ENCODE data around the gene PLEKHA1.
A peak's percentile ranks its signal among the peaks of the same experiment; 100 is the strongest.

Gene PLEKHA1

DNA sequence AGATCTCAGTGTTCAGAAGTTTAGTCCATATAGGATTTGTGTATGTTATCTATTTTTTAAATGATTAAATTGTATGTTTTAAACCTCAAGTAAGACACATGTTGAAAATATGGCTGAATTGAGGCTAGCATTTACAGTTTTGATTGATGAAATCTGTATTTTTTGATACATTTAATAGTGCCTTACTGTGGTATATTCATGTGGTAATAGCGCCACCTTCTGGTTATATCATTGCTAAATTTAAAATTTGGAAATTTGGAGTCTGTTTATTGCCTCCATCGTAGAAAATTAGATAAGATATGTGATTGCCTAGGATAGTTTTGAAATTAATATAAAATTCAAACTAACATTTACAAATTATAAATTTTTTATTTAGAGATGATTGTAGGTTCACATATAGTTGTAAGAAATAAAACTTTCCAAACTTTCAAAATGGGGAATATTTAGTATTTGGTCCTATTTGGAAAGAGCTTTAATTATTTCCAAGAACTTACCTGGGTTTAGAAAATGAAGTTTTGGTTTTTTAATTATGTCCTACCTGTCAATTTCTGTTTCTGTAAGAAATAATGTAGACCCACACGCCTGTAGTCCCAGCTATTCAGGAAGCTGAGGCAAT, 60.8 kb downstream of the PLEKHA1 start:
- no peak overlapping the region for H3K4me3 ChIP-seq (replicated peaks; ENCODE audit: insufficient read depth, low read length)
- TF ChIP-seq, protein P1, sequence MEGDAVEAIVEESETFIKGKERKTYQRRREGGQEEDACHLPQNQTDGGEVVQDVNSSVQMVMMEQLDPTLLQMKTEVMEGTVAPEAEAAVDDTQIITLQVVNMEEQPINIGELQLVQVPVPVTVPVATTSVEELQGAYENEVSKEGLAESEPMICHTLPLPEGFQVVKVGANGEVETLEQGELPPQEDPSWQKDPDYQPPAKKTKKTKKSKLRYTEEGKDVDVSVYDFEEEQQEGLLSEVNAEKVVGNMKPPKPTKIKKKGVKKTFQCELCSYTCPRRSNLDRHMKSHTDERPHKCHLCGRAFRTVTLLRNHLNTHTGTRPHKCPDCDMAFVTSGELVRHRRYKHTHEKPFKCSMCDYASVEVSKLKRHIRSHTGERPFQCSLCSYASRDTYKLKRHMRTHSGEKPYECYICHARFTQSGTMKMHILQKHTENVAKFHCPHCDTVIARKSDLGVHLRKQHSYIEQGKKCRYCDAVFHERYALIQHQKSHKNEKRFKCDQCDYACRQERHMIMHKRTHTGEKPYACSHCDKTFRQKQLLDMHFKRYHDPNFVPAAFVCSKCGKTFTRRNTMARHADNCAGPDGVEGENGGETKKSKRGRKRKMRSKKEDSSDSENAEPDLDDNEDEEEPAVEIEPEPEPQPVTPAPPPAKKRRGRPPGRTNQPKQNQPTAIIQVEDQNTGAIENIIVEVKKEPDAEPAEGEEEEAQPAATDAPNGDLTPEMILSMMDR (IDR thresholded peaks at IDR 0.05; ENCODE audit: insufficient read depth, low read length), result peak; percentile 17
- TF ChIP-seq, protein P2, sequence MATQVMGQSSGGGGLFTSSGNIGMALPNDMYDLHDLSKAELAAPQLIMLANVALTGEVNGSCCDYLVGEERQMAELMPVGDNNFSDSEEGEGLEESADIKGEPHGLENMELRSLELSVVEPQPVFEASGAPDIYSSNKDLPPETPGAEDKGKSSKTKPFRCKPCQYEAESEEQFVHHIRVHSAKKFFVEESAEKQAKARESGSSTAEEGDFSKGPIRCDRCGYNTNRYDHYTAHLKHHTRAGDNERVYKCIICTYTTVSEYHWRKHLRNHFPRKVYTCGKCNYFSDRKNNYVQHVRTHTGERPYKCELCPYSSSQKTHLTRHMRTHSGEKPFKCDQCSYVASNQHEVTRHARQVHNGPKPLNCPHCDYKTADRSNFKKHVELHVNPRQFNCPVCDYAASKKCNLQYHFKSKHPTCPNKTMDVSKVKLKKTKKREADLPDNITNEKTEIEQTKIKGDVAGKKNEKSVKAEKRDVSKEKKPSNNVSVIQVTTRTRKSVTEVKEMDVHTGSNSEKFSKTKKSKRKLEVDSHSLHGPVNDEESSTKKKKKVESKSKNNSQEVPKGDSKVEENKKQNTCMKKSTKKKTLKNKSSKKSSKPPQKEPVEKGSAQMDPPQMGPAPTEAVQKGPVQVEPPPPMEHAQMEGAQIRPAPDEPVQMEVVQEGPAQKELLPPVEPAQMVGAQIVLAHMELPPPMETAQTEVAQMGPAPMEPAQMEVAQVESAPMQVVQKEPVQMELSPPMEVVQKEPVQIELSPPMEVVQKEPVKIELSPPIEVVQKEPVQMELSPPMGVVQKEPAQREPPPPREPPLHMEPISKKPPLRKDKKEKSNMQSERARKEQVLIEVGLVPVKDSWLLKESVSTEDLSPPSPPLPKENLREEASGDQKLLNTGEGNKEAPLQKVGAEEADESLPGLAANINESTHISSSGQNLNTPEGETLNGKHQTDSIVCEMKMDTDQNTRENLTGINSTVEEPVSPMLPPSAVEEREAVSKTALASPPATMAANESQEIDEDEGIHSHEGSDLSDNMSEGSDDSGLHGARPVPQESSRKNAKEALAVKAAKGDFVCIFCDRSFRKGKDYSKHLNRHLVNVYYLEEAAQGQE (IDR thresholded peaks at IDR 0.05; ENCODE audit: insufficient replicate concordance, low read depth), result no peak

DNA sequence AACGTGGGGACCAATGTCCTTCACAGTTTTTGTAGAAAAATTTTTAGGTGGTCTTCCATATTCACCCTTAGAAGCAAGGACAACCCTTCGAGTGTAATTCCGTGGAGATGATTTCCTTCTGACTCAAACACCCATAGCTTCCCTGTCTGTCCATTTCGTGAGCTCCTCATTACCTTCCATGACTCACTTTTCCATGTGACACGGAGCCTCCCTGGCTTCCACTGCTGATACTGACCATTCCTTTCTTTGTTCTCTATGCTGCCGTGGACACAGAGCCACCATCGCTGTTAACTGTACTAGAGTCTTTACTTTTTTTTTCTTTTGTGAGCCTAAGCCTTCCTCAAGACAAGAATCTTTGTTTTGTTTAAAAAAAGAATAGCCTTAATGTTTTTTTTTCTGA, 67.5 kb downstream of the PLEKHA1 start:
- H3K27ac ChIP-seq (replicated peaks), result no peak overlapping the region
- TF ChIP-seq, protein P1 (IDR thresholded peaks at IDR 0.05; ENCODE audit: insufficient read depth, low read length), result no peak
- no peak for TF ChIP-seq SPI1 (IDR thresholded peaks at IDR 0.05; ENCODE audit: borderline replicate concordance, low read depth)
- TF ChIP-seq GABPA (IDR thresholded peaks at IDR 0.05; ENCODE audit: low read depth), result no peak
- H3K27me3 ChIP-seq (ENCODE audit: insufficient read depth, poor library complexity, severe bottlenecking), result no peaks in the 10 kb centered on the region
- no peak overlapping the region for H3K4me3 ChIP-seq (replicated peaks; ENCODE audit: insufficient read depth, low read length)
- no peak for DNase-seq (ENCODE audit: low read depth in 1 of 2, low spot score in 1 of 2)

More for the DNA sequence above, 60.8 kb downstream of the PLEKHA1 start:
- Histone ChIP-seq H3K27me3 (ENCODE audit: insufficient read depth, poor library complexity, severe bottlenecking) (no peaks in the 10 kb centered on the region), H3K27ac (replicated peaks) (no peak overlapping the region)
- DNase-seq (ENCODE audit: low read depth in 1 of 2, low spot score in 1 of 2), result peak in 1 of 2 experiments; percentile 4

DNA sequence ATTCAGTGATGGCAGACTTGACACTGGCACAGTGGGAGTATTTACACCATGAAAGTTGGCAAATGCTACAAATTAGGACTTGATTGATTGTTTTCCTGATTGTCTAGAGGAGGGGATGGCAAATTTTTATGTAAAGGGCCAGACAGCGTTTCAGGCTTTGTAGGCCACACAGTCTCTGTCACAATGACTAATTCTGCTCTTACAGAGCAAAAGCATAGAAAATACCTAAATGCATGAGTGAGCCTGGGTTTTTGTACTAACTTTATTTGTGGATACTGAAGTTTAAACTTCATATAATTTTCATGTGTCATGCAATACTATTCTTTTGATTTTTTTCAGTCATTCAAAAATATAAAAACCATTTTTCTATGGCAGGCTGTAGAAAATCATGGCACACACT, 71.0 kb downstream of the PLEKHA1 start:
- no peak overlapping the region for H3K4me3 ChIP-seq (replicated peaks; ENCODE audit: insufficient read depth, low read length)
- H3K27ac ChIP-seq (replicated peaks), result no peak overlapping the region
- no peaks in the 10 kb centered on the region for H3K27me3 ChIP-seq (ENCODE audit: insufficient read depth, poor library complexity, severe bottlenecking)
- no peak for DNase-seq (ENCODE audit: low read depth in 1 of 2, low spot score in 1 of 2)
- TF ChIP-seq, protein P1 (IDR thresholded peaks at IDR 0.05; ENCODE audit: insufficient read depth, low read length), result no peak
- TF ChIP-seq SPI1 (IDR thresholded peaks at IDR 0.05; ENCODE audit: borderline replicate concordance, low read depth) (no peak), POLR2AphosphoS5 (IDR thresholded peaks at IDR 0.05; ENCODE audit: low read depth) (no peak), GABPA (IDR thresholded peaks at IDR 0.05; ENCODE audit: low read depth) (no peak)
- TF ChIP-seq, protein P2 (IDR thresholded peaks at IDR 0.05; ENCODE audit: insufficient replicate concordance, low read depth), result no peak

DNA sequence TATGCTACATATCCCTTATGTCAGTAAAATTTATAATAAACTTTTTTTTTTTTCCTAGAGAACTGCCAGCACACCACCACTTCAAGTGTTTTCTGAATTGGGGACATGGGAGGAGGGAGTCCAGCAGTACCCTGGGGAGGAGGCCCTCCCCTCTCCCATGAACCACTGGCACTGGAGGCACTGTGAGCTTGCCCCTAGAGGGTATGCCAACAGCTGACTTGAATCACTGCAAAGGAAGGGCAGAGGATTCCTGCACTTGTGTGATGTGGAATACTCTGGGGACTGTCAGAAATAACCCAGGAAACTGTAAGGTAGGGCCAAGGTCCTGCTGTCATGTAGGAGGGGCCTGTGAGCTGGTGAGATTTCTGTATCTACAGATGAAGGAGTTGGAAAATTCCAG, 71.4 kb downstream of the PLEKHA1 start:
- H3K27ac ChIP-seq (replicated peaks), result no peak overlapping the region
- TF ChIP-seq POLR2AphosphoS5 (IDR thresholded peaks at IDR 0.05; ENCODE audit: low read depth), result no peak
- TF ChIP-seq, protein P1 (IDR thresholded peaks at IDR 0.05; ENCODE audit: insufficient read depth, low read length), result no peak
- TF ChIP-seq, protein P2 (IDR thresholded peaks at IDR 0.05; ENCODE audit: insufficient replicate concordance, low read depth), result no peak
- TF ChIP-seq GABPA (IDR thresholded peaks at IDR 0.05; ENCODE audit: low read depth), result no peak
- TF ChIP-seq SPI1 (IDR thresholded peaks at IDR 0.05; ENCODE audit: borderline replicate concordance, low read depth), result no peak
- no peak overlapping the region for H3K4me3 ChIP-seq (replicated peaks; ENCODE audit: insufficient read depth, low read length)
- DNase-seq (ENCODE audit: low read depth in 1 of 2, low spot score in 1 of 2), result no peak
- H3K27me3 ChIP-seq (ENCODE audit: insufficient read depth, poor library complexity, severe bottlenecking), result no peaks in the 10 kb centered on the region

Data from HL-60 (cell line).